ENCODE measurements around the gene GLP2R.

Gene GLP2R

GRCh38 chr17:9917801-9918200 lies 92.1 kb downstream of the GLP2R start:
- TF ChIP-seq, protein P1, sequence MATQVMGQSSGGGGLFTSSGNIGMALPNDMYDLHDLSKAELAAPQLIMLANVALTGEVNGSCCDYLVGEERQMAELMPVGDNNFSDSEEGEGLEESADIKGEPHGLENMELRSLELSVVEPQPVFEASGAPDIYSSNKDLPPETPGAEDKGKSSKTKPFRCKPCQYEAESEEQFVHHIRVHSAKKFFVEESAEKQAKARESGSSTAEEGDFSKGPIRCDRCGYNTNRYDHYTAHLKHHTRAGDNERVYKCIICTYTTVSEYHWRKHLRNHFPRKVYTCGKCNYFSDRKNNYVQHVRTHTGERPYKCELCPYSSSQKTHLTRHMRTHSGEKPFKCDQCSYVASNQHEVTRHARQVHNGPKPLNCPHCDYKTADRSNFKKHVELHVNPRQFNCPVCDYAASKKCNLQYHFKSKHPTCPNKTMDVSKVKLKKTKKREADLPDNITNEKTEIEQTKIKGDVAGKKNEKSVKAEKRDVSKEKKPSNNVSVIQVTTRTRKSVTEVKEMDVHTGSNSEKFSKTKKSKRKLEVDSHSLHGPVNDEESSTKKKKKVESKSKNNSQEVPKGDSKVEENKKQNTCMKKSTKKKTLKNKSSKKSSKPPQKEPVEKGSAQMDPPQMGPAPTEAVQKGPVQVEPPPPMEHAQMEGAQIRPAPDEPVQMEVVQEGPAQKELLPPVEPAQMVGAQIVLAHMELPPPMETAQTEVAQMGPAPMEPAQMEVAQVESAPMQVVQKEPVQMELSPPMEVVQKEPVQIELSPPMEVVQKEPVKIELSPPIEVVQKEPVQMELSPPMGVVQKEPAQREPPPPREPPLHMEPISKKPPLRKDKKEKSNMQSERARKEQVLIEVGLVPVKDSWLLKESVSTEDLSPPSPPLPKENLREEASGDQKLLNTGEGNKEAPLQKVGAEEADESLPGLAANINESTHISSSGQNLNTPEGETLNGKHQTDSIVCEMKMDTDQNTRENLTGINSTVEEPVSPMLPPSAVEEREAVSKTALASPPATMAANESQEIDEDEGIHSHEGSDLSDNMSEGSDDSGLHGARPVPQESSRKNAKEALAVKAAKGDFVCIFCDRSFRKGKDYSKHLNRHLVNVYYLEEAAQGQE (IDR thresholded peaks at IDR 0.05; ENCODE audit: insufficient read depth in 1 of 2, low read depth in 2 of 2, low read length in 2 of 2): no peak
- TF ChIP-seq SIN3A (IDR thresholded peaks at IDR 0.05; ENCODE audit: borderline replicate concordance, insufficient read depth, low read length): no peak
- TF ChIP-seq FOXP2 (optimal IDR thresholded peaks at IDR 0.05; ENCODE audit: borderline replicate concordance, extremely low read depth, extremely low read length, insufficient read depth): no peak
- no peak for TF ChIP-seq TAF1 (IDR thresholded peaks at IDR 0.05; ENCODE audit: borderline replicate concordance, insufficient read depth, low read length)
- no peak for TF ChIP-seq POLR2AphosphoS5 (IDR thresholded peaks at IDR 0.05; ENCODE audit: low read depth, low read length)

DNA sequence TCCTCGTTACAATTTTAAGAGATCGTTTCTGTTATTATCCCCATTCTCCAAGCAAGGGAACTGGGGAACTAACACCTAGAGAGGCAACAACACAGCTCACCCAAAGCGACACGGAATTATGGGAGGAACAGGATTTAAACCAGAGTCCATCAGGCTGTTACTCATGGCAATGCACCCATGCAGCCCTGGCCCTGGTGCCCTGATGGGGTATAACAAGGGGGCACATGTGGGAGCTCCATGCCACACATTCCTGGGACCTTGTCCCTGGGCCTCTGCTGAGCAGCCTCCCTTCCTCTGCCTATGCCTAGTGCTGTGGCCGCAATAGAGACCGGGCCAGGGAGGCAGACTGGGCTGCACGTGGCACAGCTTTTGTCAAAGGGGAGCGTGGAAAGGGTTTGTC lies 92.6 kb downstream of the GLP2R start:
- TF ChIP-seq POLR2AphosphoS5 (IDR thresholded peaks at IDR 0.05; ENCODE audit: low read depth, low read length): no peak
- no peak for TF ChIP-seq TAF1 (IDR thresholded peaks at IDR 0.05; ENCODE audit: borderline replicate concordance, insufficient read depth, low read length)
- TF ChIP-seq, protein P1 (IDR thresholded peaks at IDR 0.05; ENCODE audit: insufficient read depth in 1 of 2, low read depth in 2 of 2, low read length in 2 of 2): no peak
- no peak for TF ChIP-seq SIN3A (IDR thresholded peaks at IDR 0.05; ENCODE audit: borderline replicate concordance, insufficient read depth, low read length)
- TF ChIP-seq FOXP2 (optimal IDR thresholded peaks at IDR 0.05; ENCODE audit: borderline replicate concordance, extremely low read depth, extremely low read length, insufficient read depth): no peak

DNA sequence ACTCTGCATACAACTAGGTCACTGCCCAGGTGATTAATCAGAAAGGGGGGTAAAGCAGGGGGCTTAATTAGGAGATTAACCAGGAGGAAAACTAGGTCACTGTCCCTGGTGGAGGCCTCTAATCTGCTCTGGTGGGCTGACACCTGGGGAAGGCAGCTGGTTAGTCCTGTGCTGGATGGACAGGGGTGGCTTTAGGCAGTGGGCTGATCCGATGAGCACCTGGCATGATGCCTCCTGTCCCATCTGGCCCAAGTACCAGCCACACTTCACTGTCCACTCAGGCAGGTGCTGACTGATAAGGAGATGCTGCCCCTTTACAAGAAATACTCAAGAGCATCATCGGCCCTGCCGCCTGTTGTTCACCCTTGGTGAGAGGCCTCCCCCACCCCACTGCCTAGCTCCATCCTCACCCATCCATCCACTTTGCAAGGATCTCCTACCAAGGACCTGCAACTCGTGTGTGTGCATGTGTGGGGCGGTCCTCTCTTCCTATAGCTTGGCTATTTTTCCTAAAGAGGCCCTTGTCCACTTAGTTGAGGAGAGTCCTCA lies 93.2 kb downstream of the GLP2R start:
- TF ChIP-seq, protein P1 (IDR thresholded peaks at IDR 0.05; ENCODE audit: insufficient read depth in 1 of 2, low read depth in 2 of 2, low read length in 2 of 2): no peak
- TF ChIP-seq TAF1 (IDR thresholded peaks at IDR 0.05; ENCODE audit: borderline replicate concordance, insufficient read depth, low read length) (no peak), SIN3A (IDR thresholded peaks at IDR 0.05; ENCODE audit: borderline replicate concordance, insufficient read depth, low read length) (no peak), POLR2AphosphoS5 (IDR thresholded peaks at IDR 0.05; ENCODE audit: low read depth, low read length) (no peak), FOXP2 (optimal IDR thresholded peaks at IDR 0.05; ENCODE audit: borderline replicate concordance, extremely low read depth, extremely low read length, insufficient read depth) (no peak)

- no peak for TF ChIP-seq SIN3A (IDR thresholded peaks at IDR 0.05; ENCODE audit: borderline replicate concordance, insufficient read depth, low read length)
- TF ChIP-seq POLR2AphosphoS5 (IDR thresholded peaks at IDR 0.05; ENCODE audit: low read depth, low read length): no peak
- TF ChIP-seq TAF1 (IDR thresholded peaks at IDR 0.05; ENCODE audit: borderline replicate concordance, insufficient read depth, low read length): no peak
- TF ChIP-seq, protein P1 (IDR thresholded peaks at IDR 0.05; ENCODE audit: insufficient read depth in 1 of 2, low read depth in 2 of 2, low read length in 2 of 2): no peak
- TF ChIP-seq FOXP2 (optimal IDR thresholded peaks at IDR 0.05; ENCODE audit: borderline replicate concordance, extremely low read depth, extremely low read length, insufficient read depth): no peak
These were observed 96.5 kb downstream of the GLP2R start for GRCh38 chr17:9922012-9922848.

All from PFSK-1 (cell line).